HG02943 (cell line): ENCODE data around the gene MRPL23.

Experiments used
- ATAC-seq: cut with Tn5 transposase; IDR thresholded peaks from one replicate; pipeline ENCODE4 v1.9.1; 2021; ENCODE audit warnings: mild to moderate bottlenecking, low read depth, moderate library complexity; ENCODE audit not compliant: unreplicated experiment

MRPL23 gene

DNA sequence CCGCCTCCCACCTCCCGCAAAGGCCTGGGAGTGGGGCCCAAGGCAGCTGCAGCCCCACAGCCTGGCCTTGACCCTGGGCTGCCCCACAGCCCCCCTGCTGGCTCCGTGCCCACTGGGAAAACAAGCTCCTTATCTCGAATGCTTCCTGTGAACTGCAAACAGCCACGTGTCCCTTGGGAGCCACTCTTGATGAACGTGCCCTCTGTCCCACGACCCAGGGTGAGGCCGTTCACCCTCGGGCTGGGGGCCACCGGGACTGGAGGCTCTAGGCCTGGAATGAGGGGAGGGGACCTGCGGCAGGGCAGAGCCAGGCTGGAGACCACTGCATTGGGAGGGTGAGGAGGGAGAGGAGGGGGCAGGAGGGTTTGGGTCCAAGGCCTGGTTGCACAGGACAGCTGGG, 41.0 kb downstream of the MRPL23 start:
- ATAC-seq, result no peak

DNA sequence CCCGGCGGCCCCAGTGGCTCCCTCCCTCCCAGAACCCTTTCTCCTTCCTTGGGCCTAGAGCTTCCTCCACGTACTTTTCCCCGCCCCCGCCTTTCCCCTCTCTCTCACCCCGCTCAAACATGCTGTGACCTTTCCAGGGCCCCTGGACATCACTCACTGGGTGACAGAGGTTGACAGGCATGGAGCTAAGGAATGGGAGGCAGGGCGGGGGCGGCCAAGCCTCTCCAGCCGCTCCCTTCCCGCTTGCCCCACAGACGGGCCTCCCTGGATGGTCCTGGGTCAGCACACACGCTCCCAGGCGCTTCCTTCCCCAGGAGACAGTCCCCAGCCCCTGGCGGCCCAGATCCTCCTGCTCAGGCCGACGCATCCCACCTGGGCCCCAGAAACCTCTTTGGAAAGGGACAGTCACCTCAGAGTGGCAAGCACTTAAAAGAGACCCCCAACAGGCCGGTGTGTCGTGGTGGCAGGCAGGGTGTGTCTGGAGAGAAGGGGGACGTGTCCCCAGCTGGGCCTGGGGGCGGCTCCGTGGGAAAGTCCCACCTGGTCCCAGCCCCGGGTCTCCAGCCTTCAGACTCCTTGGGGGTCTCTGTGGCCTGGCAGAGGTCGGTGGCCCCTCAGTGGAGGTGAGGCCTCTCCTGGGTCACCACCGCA, 41.7 kb downstream of the MRPL23 start:
- ATAC-seq, result no peak

DNA sequence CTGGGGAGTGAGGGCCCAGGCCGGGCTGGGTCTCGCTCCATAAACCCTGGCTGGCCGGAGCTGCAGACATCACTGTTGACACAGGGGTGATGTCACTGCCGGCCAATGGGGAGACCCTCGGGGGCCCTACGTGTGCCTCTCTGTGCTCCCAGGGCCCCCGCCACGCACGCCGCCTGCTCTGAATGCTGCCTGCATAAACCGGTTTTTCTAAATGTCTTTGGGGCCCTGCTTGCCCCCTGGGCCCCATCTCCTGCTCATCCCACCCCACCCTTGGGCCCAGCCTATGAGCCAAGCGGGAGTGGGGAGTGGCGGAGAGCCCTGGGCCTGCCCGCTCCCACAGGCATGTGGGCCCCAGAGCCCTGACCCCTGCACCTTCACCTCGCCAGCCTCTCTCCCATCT, 42.8 kb downstream of the MRPL23 start:
- ATAC-seq, result no peak

DNA sequence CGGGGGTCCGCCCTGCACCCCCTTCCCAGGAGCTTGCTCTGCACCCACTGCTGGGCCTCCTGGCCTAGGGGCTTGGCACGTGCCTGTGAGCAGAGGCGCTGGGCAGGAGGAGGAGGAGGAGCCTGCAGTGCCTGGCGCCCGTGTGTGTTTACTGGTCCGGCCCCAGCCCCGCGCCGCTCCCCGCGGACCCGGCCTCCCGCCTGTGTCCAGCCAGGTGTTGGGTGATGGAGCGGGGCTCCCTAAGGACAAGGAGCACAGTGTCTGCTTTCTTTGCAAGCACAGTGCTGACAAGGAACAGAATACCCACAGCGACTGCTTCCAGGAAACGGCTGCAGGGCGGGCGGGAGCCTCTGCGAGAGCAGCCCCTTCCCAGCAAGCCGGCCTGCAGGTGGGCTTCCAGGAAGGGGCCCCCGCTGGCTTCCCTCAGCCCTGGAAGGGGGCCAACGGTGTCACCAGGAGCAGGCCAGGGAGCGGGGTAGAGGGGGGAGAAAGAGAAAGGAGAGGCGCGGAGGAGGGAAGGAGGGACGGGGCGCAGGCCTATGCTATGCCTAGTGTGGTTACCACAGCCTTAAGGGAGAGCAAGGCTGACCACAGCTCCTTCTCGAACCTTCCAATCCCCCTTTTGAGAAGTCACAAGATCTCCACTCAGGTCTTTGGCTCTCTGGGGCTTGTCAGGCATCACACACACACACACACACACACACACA, 43.9 kb downstream of the MRPL23 start:
- no peak for ATAC-seq

DNA sequence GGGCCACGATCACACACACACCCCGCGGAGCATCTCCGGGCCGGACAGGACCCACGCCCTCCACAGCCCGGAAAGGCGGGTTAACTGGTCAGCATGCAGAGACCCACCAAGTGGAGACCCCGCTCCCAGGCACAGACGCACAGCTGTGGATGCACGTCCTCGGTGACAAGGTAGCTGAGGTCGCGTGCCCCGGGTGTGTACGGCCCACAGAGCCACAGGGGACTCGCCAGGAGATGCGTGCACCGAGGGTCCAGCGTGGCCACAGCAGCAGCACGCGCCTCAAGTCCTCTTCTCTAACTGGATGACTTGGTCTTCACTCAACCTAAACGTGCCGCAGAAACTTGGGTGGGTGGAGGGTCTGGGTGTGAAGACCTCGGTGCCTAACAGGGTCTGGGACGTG, 45.0 kb downstream of the MRPL23 start:
- no peak for ATAC-seq

DNA sequence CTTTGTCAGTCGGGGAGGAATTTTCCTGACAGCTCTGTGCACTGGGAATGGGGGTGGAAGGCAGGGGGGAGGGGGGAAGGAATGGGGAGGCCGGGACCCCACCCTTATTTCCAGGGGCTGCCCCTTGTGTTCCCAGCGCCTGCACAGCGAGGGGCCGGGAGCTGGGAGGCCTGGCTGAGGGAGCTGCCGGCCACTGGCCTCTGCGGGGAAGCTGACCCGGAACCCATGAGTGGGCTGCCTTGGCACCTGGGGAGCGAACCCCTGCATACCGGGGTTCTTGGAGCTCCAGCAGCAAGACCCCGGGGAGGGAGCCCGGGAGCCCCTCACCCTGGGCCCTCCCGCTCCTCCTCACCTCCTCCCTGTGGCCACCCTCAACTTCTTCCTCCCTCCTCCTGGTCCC, 47.0 kb downstream of the MRPL23 start:
- ATAC-seq, result no peak

DNA sequence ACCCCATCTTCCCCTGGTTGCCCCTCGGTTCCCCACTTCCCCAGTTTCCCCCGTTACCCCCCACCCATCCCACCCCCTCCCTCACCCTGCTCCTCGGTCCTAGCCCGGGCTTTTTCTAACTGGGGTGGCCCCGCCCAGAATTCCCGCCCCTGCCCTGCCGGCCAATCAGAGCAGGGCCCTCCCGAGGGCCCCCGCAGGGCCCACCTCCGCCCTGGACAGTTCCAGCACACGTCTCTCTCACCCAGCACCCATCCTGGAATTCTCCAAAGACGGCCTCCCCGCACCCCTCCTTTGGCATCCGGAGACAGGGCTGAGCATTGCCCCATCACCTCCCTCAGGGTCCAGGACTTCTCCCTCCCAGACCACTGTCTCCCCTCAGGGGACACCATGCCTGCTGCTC, 50.6 kb downstream of the MRPL23 start, which contains the start of gene H19:
Gene H19 (minus strand): TSS at position 88 of the 400 bp plus-strand sequence.
- no peak for ATAC-seq

DNA sequence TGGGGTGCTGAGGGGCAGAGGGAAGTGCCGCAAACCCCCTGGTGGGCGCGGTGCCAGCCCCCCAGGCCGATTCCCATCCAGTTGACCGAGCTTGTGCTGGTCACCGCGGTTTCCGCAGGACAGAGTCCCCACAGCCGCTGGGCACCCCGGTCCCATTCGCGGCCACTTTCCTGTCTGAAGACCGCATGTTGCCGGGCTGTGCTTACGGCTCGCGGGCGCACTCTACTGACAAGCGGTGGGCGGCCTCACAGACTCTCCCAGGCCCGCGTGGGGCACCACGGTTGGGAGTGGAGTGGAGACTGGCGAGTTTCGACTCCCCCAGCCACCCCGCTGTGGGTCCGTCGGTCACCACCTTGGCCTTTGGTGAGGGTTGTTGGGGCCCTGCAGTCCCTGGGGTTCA, 51.2 kb downstream of the MRPL23 start:
- ATAC-seq, result no peak

DNA sequence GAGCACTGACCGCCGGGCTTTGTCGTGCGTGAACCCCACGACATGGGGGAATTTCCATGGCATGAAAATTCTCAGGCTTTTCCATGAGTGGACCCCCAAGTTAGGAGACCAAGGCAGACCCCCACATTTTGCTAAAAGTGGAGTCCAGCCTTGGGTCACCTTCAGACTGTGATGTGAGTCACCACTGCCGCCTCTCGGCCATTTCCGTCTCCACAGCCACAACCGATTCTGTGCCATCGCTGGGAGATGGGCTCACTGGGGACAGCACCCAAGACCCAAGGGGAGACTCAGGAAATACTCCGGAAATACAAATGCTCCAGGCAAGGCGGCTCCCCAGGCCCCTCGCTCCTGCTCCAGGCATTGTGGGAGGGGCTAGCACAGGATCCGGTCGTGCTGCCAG, 51.7 kb downstream of the MRPL23 start:
- no peak for ATAC-seq

DNA sequence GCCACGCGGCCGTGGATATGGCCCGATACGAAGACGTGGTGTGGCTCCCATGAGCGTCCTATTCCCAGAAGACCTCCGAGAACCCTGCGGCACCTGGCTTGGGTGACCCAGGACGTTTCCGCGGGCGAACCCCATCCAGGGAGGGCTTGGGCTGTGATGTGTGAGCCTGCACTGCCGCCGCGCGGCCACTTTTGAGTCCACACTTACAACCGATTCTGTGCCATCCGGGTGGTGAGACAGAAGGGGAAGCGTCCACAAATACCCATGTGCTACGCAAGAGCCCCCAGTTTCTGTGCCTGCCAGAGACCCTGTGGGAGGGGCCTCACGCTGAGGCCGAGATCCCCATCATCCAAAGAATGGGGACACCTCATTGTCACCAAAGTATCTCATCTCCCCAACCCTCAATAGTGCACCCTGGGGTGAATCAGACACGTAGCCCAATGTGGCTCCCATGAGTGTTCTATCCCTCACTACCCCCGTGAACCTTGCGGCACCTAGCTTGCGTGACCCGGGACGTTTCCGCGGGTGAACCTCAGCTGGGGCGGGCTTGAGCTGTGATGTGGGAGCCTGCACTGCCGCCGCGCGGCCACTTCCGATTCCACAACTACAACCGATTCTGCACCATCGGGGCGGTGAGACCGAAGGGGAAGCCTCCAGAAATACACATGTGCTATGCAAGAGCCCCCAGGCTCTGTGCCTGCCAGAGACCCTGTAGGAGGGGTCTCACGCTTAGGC, 55.1 kb downstream of the MRPL23 start:
- ATAC-seq, result no peak

DNA sequence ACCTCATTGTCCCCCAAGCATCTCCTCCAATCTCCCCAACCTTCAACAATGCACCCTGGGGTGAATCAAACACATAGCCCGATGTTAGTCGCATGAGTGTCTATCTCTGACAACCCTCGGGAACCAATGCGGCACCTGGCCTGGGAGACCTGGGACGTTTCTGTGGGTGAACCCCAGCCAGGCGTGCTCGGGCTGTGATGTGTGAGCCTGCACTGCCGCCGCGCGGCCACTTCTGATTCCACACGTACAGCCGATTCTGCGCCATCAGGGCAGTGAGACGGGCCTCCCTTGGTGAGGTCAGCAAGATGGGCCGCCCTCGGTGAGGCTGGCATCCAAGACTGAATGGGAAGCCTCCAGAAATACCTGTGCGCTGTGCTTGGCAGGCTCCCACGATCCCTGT, 55.7 kb downstream of the MRPL23 start:
- no peak for ATAC-seq

DNA sequence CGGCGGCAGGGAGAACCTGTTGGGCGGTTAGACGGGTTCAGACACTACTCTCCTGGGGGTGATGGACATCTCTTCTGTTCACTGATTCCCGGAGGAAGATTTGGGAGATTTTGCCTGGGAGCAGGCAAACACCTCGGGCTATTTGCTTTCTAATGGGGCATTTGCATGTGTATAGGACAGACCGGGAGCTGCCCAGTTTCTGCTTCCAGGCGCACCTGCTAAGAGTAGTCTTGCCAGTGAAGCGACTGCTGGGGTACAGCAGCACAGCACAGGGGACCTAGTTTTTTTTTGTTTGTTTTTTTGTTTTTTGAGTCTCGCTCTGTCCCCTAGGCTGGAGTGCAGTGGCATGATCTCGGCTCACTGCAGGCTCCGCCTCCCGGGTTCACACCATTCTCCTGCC, 57.3 kb downstream of the MRPL23 start:
- no peak for ATAC-seq
